Measurements from ENCODE around the gene HIF3A.

HIF3A gene

GRCh38 chr19:46386151-46386550 is 89.3 kb downstream of the HIF3A start:
- no peak overlapping the region for H3K4me3 ChIP-seq (ENCODE audit: low read length in 2 of 2)
- no peak overlapping the region for H4K91ac ChIP-seq (ENCODE audit: low read depth, low read length, poor library complexity)
- H3K9me3 ChIP-seq (replicated peaks in 1 of 2; ENCODE audit: control insufficient read depth in 2 of 2, insufficient read depth in 1 of 2, low read depth in 1 of 2, low read length in 2 of 2), result peaks cover 6 to 8% of the 10 kb centered on the region in 2 donors
- no peak overlapping the region for H2AFZ ChIP-seq (ENCODE audit: low read length)
- H3K4me2 ChIP-seq (ENCODE audit: insufficient read depth, low read length, poor library complexity, severe bottlenecking), result no peak overlapping the region
- no peak overlapping the region for H3K18ac ChIP-seq (ENCODE audit: low read length)
- H3K23ac ChIP-seq (ENCODE audit: low read depth, low read length, poor library complexity), result no peak overlapping the region
- no peak overlapping the region for H3K27ac ChIP-seq (replicated peaks; ENCODE audit: low read length)
- no peak overlapping the region for H4K8ac ChIP-seq (ENCODE audit: low read depth, low read length)
- H3K27me3 ChIP-seq (ENCODE audit: control insufficient read depth in 3 of 3, insufficient read depth in 3 of 3, low read depth in 1 of 3, low read length in 3 of 3), result no peaks in the 10 kb centered on the region
- no peak overlapping the region for H2BK15ac ChIP-seq (ENCODE audit: low read length)
- DNase-seq (ENCODE audit: low spot score), result no peak
- H3K9ac ChIP-seq (ENCODE audit: low read depth, low read length, poor library complexity), result no peak overlapping the region
- H2AK5ac ChIP-seq (ENCODE audit: low read depth, low read length), result no peak overlapping the region
- no peak overlapping the region for H2BK5ac ChIP-seq (ENCODE audit: low read length)
- H3K79me1 ChIP-seq (ENCODE audit: low read depth, low read length), result peaks cover 6% of the 10 kb centered on the region
- H3K4ac ChIP-seq (ENCODE audit: low read length), result no peak overlapping the region
- H2BK120ac ChIP-seq (ENCODE audit: low read depth, low read length), result no peak overlapping the region
- H3K36me3 ChIP-seq (replicated peaks in 1 of 2; ENCODE audit: control insufficient read depth in 2 of 2, insufficient read depth in 2 of 2, low read length in 2 of 2), result peaks cover 69 to 99% of the 10 kb centered on the region in 2 donors
- no peak overlapping the region for H3K14ac ChIP-seq (ENCODE audit: low read length)
- H3K4me1 ChIP-seq (ENCODE audit: control insufficient read depth in 2 of 2, insufficient read depth in 1 of 2, low read depth in 1 of 2, low read length in 2 of 2), result no peaks in the 10 kb centered on the region
- WGBS, 2 donors (ENCODE audit: extremely low coverage in 2 of 2, insufficient read length in 2 of 2, insufficient replicate concordance in 1 of 2), result no CpG with 5 or more reads among the region's 10 CpGs
- no peak overlapping the region for H2BK12ac ChIP-seq (ENCODE audit: low read length)

DNA sequence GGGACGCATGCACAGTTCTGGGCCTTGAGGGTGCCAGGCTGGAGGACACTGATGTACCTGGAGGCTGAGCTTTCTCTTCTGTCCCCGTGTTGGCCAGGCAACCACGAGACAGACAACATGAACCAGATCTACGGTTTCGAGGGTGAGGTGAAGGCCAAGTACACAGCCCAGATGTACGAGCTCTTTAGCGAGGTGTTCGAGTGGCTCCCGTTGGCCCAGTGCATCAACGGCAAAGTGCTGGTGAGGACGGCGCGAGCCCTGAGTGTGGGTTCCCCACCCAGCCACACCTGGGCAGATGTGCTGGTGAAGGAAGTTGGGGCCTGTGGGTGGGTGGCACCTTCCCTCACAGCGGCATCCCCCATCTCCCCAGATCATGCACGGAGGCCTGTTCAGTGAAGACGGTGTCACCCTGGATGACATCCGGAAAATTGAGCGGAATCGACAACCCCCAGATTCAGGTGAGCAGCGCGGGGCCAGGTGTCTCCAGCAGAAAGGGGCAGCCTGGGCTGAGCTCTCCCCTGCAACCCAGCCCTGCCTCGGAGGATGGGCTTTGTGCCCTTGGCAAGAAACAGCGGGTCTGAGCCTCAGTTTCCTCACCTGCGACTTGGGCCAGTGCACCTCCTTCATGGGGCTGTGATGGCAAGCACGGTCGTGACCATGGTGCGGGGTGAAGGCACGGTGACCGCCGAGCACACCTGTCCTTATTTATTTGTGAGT is 90.3 kb downstream of the HIF3A start:
- Histone ChIP-seq H2BK12ac (ENCODE audit: low read length) (peak overlapping the region; percentile 52), H4K8ac (ENCODE audit: low read depth, low read length) (peak overlapping the region; percentile 2), H3K4ac (ENCODE audit: low read length) (no peak overlapping the region), H2BK120ac (ENCODE audit: low read depth, low read length) (no peak overlapping the region), H3K4me2 (ENCODE audit: insufficient read depth, low read length, poor library complexity, severe bottlenecking) (no peak overlapping the region), H3K27ac (replicated peaks; ENCODE audit: low read length) (no peak overlapping the region), H3K27me3 (ENCODE audit: control insufficient read depth in 3 of 3, insufficient read depth in 3 of 3, low read depth in 1 of 3, low read length in 3 of 3) (no peaks in the 10 kb centered on the region), H3K79me1 (ENCODE audit: low read depth, low read length) (peaks cover 6% of the 10 kb centered on the region), H3K18ac (ENCODE audit: low read length) (no peak overlapping the region), H4K91ac (ENCODE audit: low read depth, low read length, poor library complexity) (no peak overlapping the region), H2BK15ac (ENCODE audit: low read length) (no peak overlapping the region), H3K23ac (ENCODE audit: low read depth, low read length, poor library complexity) (peak overlapping the region; percentile 28), H2AK5ac (ENCODE audit: low read depth, low read length) (no peak overlapping the region), H3K4me1 (ENCODE audit: control insufficient read depth in 2 of 2, insufficient read depth in 1 of 2, low read depth in 1 of 2, low read length in 2 of 2) (no peaks in the 10 kb centered on the region), H3K4me3 (ENCODE audit: low read length in 2 of 2) (peak overlapping the region in 1 of 2 donors; percentile 19), H3K9ac (ENCODE audit: low read depth, low read length, poor library complexity) (peak overlapping the region; percentile 70), H3K9me3 (replicated peaks in 1 of 2; ENCODE audit: control insufficient read depth in 2 of 2, insufficient read depth in 1 of 2, low read depth in 1 of 2, low read length in 2 of 2) (peaks cover 6 to 8% of the 10 kb centered on the region in 2 donors), H3K36me3 (replicated peaks in 1 of 2; ENCODE audit: control insufficient read depth in 2 of 2, insufficient read depth in 2 of 2, low read length in 2 of 2) (peaks cover 68 to 99% of the 10 kb centered on the region in 2 donors), H3K14ac (ENCODE audit: low read length) (peak overlapping the region; percentile 6), H2BK5ac (ENCODE audit: low read length) (peak overlapping the region; percentile 34), H2AFZ (ENCODE audit: low read length) (no peak overlapping the region)
- WGBS, 2 donors (ENCODE audit: extremely low coverage in 2 of 2, insufficient read length in 2 of 2, insufficient replicate concordance in 1 of 2), result no CpG with 5 or more reads among the region's 30 CpGs
- DNase-seq (ENCODE audit: low spot score), result no peak

GRCh38 chr19:46387713-46388130 is 90.9 kb downstream of the HIF3A start:
- no peak overlapping the region for H3K4me2 ChIP-seq (ENCODE audit: insufficient read depth, low read length, poor library complexity, severe bottlenecking)
- H2AK5ac ChIP-seq (ENCODE audit: low read depth, low read length), result no peak overlapping the region
- no peaks in the 10 kb centered on the region for H3K27me3 ChIP-seq (ENCODE audit: control insufficient read depth in 3 of 3, insufficient read depth in 3 of 3, low read depth in 1 of 3, low read length in 3 of 3)
- no peak overlapping the region for H2BK120ac ChIP-seq (ENCODE audit: low read depth, low read length)
- H3K4me1 ChIP-seq (ENCODE audit: control insufficient read depth in 2 of 2, insufficient read depth in 1 of 2, low read depth in 1 of 2, low read length in 2 of 2), result no peaks in the 10 kb centered on the region
- no peak overlapping the region for H3K4ac ChIP-seq (ENCODE audit: low read length)
- no peak overlapping the region for H3K27ac ChIP-seq (replicated peaks; ENCODE audit: low read length)
- H2BK5ac ChIP-seq (ENCODE audit: low read length), result no peak overlapping the region
- peaks cover 6 to 8% of the 10 kb centered on the region in 2 donors for H3K9me3 ChIP-seq (replicated peaks in 1 of 2; ENCODE audit: control insufficient read depth in 2 of 2, insufficient read depth in 1 of 2, low read depth in 1 of 2, low read length in 2 of 2)
- no peak overlapping the region for H2BK12ac ChIP-seq (ENCODE audit: low read length)
- H3K14ac ChIP-seq (ENCODE audit: low read length), result no peak overlapping the region
- peaks cover 65 to 99% of the 10 kb centered on the region in 2 donors for H3K36me3 ChIP-seq (replicated peaks in 1 of 2; ENCODE audit: control insufficient read depth in 2 of 2, insufficient read depth in 2 of 2, low read length in 2 of 2)
- DNase-seq (ENCODE audit: low spot score), result no peak
- no peak overlapping the region for H4K91ac ChIP-seq (ENCODE audit: low read depth, low read length, poor library complexity)
- H3K23ac ChIP-seq (ENCODE audit: low read depth, low read length, poor library complexity), result no peak overlapping the region
- no peak overlapping the region for H3K4me3 ChIP-seq (ENCODE audit: low read length in 2 of 2)
- H2BK15ac ChIP-seq (ENCODE audit: low read length), result no peak overlapping the region
- H3K18ac ChIP-seq (ENCODE audit: low read length), result no peak overlapping the region
- no peak overlapping the region for H4K8ac ChIP-seq (ENCODE audit: low read depth, low read length)
- WGBS, 2 donors (ENCODE audit: extremely low coverage in 2 of 2, insufficient read length in 2 of 2, insufficient replicate concordance in 1 of 2), result no CpG with 5 or more reads among the region's 10 CpGs
- no peak overlapping the region for H3K9ac ChIP-seq (ENCODE audit: low read depth, low read length, poor library complexity)
- H2AFZ ChIP-seq (ENCODE audit: low read length), result no peak overlapping the region
- peaks cover 6% of the 10 kb centered on the region for H3K79me1 ChIP-seq (ENCODE audit: low read depth, low read length)

- H2BK5ac ChIP-seq (ENCODE audit: low read length), result no peak overlapping the region
- H3K79me1 ChIP-seq (ENCODE audit: low read depth, low read length), result peaks cover 6% of the 10 kb centered on the region
- H3K4me1 ChIP-seq (ENCODE audit: control insufficient read depth in 2 of 2, insufficient read depth in 1 of 2, low read depth in 1 of 2, low read length in 2 of 2), result no peaks in the 10 kb centered on the region
- H3K4ac ChIP-seq (ENCODE audit: low read length), result no peak overlapping the region
- no peak overlapping the region for H2BK120ac ChIP-seq (ENCODE audit: low read depth, low read length)
- no peak overlapping the region for H4K91ac ChIP-seq (ENCODE audit: low read depth, low read length, poor library complexity)
- WGBS, 2 donors (ENCODE audit: extremely low coverage in 2 of 2, insufficient read length in 2 of 2, insufficient replicate concordance in 1 of 2), result no CpG with 5 or more reads among the region's 25 CpGs
- H2AK5ac ChIP-seq (ENCODE audit: low read depth, low read length), result no peak overlapping the region
- H3K36me3 ChIP-seq (replicated peaks in 1 of 2; ENCODE audit: control insufficient read depth in 2 of 2, insufficient read depth in 2 of 2, low read length in 2 of 2), result peaks cover 57 to 98% of the 10 kb centered on the region in 2 donors
- no peak overlapping the region for H3K14ac ChIP-seq (ENCODE audit: low read length)
- no peak overlapping the region for H3K4me2 ChIP-seq (ENCODE audit: insufficient read depth, low read length, poor library complexity, severe bottlenecking)
- H2BK15ac ChIP-seq (ENCODE audit: low read length), result no peak overlapping the region
- peak overlapping the region; percentile 34 for H3K18ac ChIP-seq (ENCODE audit: low read length)
- no peak overlapping the region for H3K4me3 ChIP-seq (ENCODE audit: low read length in 2 of 2)
- no peak overlapping the region for H2AFZ ChIP-seq (ENCODE audit: low read length)
- no peak overlapping the region for H4K8ac ChIP-seq (ENCODE audit: low read depth, low read length)
- no peaks in the 10 kb centered on the region for H3K27me3 ChIP-seq (ENCODE audit: control insufficient read depth in 3 of 3, insufficient read depth in 3 of 3, low read depth in 1 of 3, low read length in 3 of 3)
- no peak overlapping the region for H2BK12ac ChIP-seq (ENCODE audit: low read length)
- peaks cover 6 to 8% of the 10 kb centered on the region in 2 donors for H3K9me3 ChIP-seq (replicated peaks in 1 of 2; ENCODE audit: control insufficient read depth in 2 of 2, insufficient read depth in 1 of 2, low read depth in 1 of 2, low read length in 2 of 2)
- H3K27ac ChIP-seq (replicated peaks; ENCODE audit: low read length), result no peak overlapping the region
- no peak overlapping the region for H3K9ac ChIP-seq (ENCODE audit: low read depth, low read length, poor library complexity)
- no peak for DNase-seq (ENCODE audit: low spot score)
- H3K23ac ChIP-seq (ENCODE audit: low read depth, low read length, poor library complexity), result no peak overlapping the region
Observed at GRCh38 chr19:46388311-46389095, 91.7 kb downstream of the HIF3A start.
